Activated naive CD4-positive, alpha-beta T cell treated with Interleukin-2 at 50 U/mL for 16 hours (primary cell): ENCODE results near the gene HCN4.
A peak's percentile ranks its signal among the peaks of the same experiment; 100 is the strongest.

Experiments
- DNase-seq: peaks from one replicate; pipeline ENCODE4 v3.0.0-alpha.2; 2020

Gene HCN4

GRCh38 chr15:73287019-73287418 lies 81.7 kb downstream of the HCN4 start:
- DNase-seq, result no peak

GRCh38 chr15:73286311-73286710 lies 82.4 kb downstream of the HCN4 start:
- DNase-seq, result no peak

- DNase-seq, result no peak
Observed at GRCh38 chr15:73284090-73284716, 84.6 kb downstream of the HCN4 start.

- DNase-seq, result no peak
Observed at GRCh38 chr15:73283366-73283962, 85.3 kb downstream of the HCN4 start.

GRCh38 chr15:73282567-73283365 lies 86.0 kb downstream of the HCN4 start:
- no peak for DNase-seq

- no peak for DNase-seq
Observed at GRCh38 chr15:73275862-73276261, 92.9 kb downstream of the HCN4 start.

GRCh38 chr15:73273181-73274002 lies 95.4 kb downstream of the HCN4 start:
- peak; percentile 50 for DNase-seq

GRCh38 chr15:73270366-73271097 lies 98.2 kb downstream of the HCN4 start:
- DNase-seq, result no peak
